ENCODE measurements around the gene HPD.

DNA sequence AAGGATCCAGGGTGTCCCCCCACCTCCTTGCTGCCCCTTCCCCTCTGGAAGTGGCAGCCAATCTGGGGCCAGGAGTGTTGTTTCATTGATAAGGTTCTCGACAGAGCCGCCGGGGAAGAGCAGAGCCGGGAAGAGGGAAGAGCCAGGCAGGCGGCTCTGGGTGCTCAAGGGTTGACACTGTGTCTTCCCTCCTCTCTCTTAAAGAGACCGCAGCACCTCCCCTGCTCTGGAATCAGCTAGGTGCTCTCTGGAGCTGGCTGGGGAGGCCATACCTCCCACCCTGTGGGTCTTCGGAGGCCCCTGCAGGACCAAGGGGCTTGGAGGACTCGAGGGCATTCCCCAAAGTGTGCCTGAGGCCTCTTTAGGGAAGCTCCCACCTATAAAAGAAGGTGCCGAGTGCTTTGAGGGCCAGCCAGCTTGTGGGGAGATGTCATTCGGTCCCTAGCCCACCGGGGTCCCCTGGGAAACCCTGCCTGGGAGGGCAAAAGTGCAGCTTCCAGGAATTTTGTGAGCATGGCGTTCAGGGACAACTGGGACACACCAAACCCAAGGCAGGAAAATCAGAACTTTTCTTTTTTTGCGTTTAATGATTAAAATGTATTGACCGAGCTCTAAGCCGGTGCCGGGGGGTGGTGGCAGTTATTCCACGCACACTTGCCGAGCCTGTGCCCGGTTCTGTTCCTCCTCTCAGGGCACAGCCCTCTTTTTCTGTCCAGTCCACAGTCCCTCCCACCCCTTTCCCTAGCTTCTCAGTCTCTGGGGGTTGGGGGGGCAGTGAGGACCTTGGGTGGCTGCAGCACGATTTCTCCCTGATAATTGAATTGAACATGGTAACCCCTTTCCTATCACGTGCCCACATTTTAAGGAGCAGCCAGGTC is 51.9 kb downstream of the HPD start:
- TF ChIP-seq FOS (IDR thresholded peaks at IDR 0.05; ENCODE audit: low read depth, low read length), result no peak
- no peak for TF ChIP-seq POLR2A (IDR thresholded peaks at IDR 0.05; ENCODE audit: low read depth, low read length)
- TF ChIP-seq, protein P1, sequence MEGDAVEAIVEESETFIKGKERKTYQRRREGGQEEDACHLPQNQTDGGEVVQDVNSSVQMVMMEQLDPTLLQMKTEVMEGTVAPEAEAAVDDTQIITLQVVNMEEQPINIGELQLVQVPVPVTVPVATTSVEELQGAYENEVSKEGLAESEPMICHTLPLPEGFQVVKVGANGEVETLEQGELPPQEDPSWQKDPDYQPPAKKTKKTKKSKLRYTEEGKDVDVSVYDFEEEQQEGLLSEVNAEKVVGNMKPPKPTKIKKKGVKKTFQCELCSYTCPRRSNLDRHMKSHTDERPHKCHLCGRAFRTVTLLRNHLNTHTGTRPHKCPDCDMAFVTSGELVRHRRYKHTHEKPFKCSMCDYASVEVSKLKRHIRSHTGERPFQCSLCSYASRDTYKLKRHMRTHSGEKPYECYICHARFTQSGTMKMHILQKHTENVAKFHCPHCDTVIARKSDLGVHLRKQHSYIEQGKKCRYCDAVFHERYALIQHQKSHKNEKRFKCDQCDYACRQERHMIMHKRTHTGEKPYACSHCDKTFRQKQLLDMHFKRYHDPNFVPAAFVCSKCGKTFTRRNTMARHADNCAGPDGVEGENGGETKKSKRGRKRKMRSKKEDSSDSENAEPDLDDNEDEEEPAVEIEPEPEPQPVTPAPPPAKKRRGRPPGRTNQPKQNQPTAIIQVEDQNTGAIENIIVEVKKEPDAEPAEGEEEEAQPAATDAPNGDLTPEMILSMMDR (conservative IDR thresholded peaks at IDR 0.05; ENCODE audit: low read depth, low read length), result no peak
- no peak for TF ChIP-seq RAD21 (IDR thresholded peaks at IDR 0.05; ENCODE audit: low read length)
